Nephron (organoid): ENCODE results near the gene MAN1A2.

Experiments
- H3K27ac Mint-ChIP-seq, 3 experiments: 2 replicates each; pipeline ENCODE4 v1.8.0; 2020; ENCODE audit warnings: mixed read lengths in 3 of 3, mild to moderate bottlenecking in 2 of 3, moderate library complexity in 1 of 3
- H3K27me3 Mint-ChIP-seq: 2 replicates; pipeline ENCODE4 v1.8.0; 2021; ENCODE audit warnings: low read depth, mild to moderate bottlenecking, moderate library complexity, mixed read lengths
- H3K36me3 Mint-ChIP-seq: 2 replicates; pipeline ENCODE4 v1.8.0; 2020; ENCODE audit warnings: low read depth, mixed read lengths
- H3K4me1 Mint-ChIP-seq: 2 replicates; pipeline ENCODE4 v1.8.0; 2020; ENCODE audit warnings: mixed read lengths
- H3K4me3 Mint-ChIP-seq, 3 experiments: 2 replicates each; pipeline ENCODE4 v1.8.0; 2020; ENCODE audit warnings: mild to moderate bottlenecking in 3 of 3, mixed read lengths in 3 of 3, moderate library complexity in 2 of 3
- H3K9me3 Mint-ChIP-seq: 2 replicates; pipeline ENCODE4 v1.8.0; 2020; ENCODE audit warnings: mixed read lengths
- TF ChIP-seq, protein P1 (sequence below), 3 experiments: fragments of 200-600 bp; sonication (generic); IDR thresholded peaks; one replicate each; pipeline ENCODE4 v1.5.0; 2021; ENCODE audit warnings: antibody characterized with exemption in 3 of 3; ENCODE audit not compliant: unreplicated experiment in 3 of 3

MAN1A2 gene

DNA sequence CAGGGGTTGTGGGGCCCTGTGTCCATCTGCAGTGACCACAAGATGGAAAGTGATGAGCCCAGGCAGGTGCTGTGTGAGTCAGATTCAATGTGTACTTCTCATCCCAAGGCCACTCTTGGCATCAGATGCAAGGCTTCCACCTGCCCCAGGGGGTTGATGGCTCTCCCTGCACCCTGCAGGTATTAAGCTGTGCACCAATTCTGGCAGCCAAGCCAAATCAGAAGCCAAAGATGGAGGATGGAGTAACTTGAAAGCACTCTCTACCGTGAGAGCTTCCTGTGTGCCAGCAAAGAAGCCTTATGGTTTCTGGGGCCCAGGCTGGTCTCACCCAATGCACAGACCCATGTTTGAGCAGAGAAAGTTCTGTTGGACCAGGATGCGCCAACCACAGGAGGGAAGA is 194.3 kb downstream of the MAN1A2 start:
- peaks cover 4% of the 10 kb centered on the region for H3K27me3 Mint-ChIP-seq
- no peak overlapping the region for H3K4me3 Mint-ChIP-seq
- no peaks in the 10 kb centered on the region for H3K36me3 Mint-ChIP-seq
- H3K4me1 Mint-ChIP-seq: no peaks in the 10 kb centered on the region
- no peak overlapping the region for H3K27ac Mint-ChIP-seq
- TF ChIP-seq, protein P1, sequence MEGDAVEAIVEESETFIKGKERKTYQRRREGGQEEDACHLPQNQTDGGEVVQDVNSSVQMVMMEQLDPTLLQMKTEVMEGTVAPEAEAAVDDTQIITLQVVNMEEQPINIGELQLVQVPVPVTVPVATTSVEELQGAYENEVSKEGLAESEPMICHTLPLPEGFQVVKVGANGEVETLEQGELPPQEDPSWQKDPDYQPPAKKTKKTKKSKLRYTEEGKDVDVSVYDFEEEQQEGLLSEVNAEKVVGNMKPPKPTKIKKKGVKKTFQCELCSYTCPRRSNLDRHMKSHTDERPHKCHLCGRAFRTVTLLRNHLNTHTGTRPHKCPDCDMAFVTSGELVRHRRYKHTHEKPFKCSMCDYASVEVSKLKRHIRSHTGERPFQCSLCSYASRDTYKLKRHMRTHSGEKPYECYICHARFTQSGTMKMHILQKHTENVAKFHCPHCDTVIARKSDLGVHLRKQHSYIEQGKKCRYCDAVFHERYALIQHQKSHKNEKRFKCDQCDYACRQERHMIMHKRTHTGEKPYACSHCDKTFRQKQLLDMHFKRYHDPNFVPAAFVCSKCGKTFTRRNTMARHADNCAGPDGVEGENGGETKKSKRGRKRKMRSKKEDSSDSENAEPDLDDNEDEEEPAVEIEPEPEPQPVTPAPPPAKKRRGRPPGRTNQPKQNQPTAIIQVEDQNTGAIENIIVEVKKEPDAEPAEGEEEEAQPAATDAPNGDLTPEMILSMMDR (IDR thresholded peaks at IDR 0.05; ENCODE audit: unreplicated experiment in 3 of 3): no peak
- H3K9me3 Mint-ChIP-seq: peaks cover 6% of the 10 kb centered on the region

- H3K4me3 Mint-ChIP-seq: no peak overlapping the region
- no peak overlapping the region for H3K27ac Mint-ChIP-seq
- H3K36me3 Mint-ChIP-seq: no peaks in the 10 kb centered on the region
- H3K4me1 Mint-ChIP-seq: no peaks in the 10 kb centered on the region
- peaks cover 6% of the 10 kb centered on the region for H3K9me3 Mint-ChIP-seq
- TF ChIP-seq, protein P1 (IDR thresholded peaks at IDR 0.05; ENCODE audit: unreplicated experiment in 3 of 3): no peak
- peaks cover 4% of the 10 kb centered on the region for H3K27me3 Mint-ChIP-seq
These were observed 195.6 kb downstream of the MAN1A2 start for GRCh38 chr1:117562581-117563491.

DNA sequence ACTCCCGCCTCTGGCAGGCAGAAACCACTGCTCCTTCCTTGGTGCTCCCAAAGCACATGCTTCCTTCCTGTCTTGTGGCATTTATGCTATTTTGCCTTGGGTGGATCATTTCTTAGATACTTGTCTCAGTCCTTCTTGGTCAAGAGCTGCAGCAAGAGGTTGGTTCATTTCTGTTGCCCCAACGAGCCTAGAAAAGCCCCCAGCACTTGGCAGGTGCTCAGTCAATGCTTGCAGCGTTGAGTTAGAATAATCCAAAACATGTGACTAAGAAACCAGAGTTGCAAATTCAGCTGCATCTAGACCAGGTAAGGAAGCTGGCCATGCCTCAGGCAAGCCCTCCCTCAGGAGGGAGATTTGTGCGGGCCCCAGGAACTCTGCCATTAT is 196.2 kb downstream of the MAN1A2 start:
- Mint-ChIP-seq H3K4me1 (no peaks in the 10 kb centered on the region), H3K9me3 (peaks cover 6% of the 10 kb centered on the region), H3K36me3 (no peaks in the 10 kb centered on the region), H3K4me3 (no peak overlapping the region), H3K27me3 (peaks cover 4% of the 10 kb centered on the region), H3K27ac (no peak overlapping the region)
- TF ChIP-seq, protein P1 (IDR thresholded peaks at IDR 0.05; ENCODE audit: unreplicated experiment in 3 of 3): no peak

GRCh38 chr1:117564227-117565075 is 197.2 kb downstream of the MAN1A2 start:
- H3K27me3 Mint-ChIP-seq: peaks cover under 1% of the 10 kb centered on the region
- no peaks in the 10 kb centered on the region for H3K36me3 Mint-ChIP-seq
- H3K4me3 Mint-ChIP-seq: no peak overlapping the region
- no peak overlapping the region for H3K27ac Mint-ChIP-seq
- H3K9me3 Mint-ChIP-seq: peaks cover 3% of the 10 kb centered on the region
- peaks cover under 1% of the 10 kb centered on the region for H3K4me1 Mint-ChIP-seq
- TF ChIP-seq, protein P1 (IDR thresholded peaks at IDR 0.05; ENCODE audit: unreplicated experiment in 3 of 3): no peak

GRCh38 chr1:117565076-117565556 is 197.9 kb downstream of the MAN1A2 start:
- Mint-ChIP-seq H3K9me3 (no peaks in the 10 kb centered on the region), H3K4me3 (no peak overlapping the region), H3K36me3 (no peaks in the 10 kb centered on the region), H3K27ac (no peak overlapping the region), H3K27me3 (no peaks in the 10 kb centered on the region), H3K4me1 (peaks cover 8% of the 10 kb centered on the region)
- TF ChIP-seq, protein P1 (IDR thresholded peaks at IDR 0.05; ENCODE audit: unreplicated experiment in 3 of 3): no peak
